Measurements from ENCODE around the gene ZNF423. TPM values are rescaled to one million over a fixed set of nuclear protein-coding genes. Genes with fewer than 3 reads are reported as not detected.

The ZNF423 gene
- total RNA-seq, 1 donor from 2014 or later: 0.21 TPM

- no peak for DNase-seq (ENCODE audit: low read depth)
Observed at GRCh38 chr16:49484451-49484849, 371.5 kb downstream of the ZNF423 start.

DNA sequence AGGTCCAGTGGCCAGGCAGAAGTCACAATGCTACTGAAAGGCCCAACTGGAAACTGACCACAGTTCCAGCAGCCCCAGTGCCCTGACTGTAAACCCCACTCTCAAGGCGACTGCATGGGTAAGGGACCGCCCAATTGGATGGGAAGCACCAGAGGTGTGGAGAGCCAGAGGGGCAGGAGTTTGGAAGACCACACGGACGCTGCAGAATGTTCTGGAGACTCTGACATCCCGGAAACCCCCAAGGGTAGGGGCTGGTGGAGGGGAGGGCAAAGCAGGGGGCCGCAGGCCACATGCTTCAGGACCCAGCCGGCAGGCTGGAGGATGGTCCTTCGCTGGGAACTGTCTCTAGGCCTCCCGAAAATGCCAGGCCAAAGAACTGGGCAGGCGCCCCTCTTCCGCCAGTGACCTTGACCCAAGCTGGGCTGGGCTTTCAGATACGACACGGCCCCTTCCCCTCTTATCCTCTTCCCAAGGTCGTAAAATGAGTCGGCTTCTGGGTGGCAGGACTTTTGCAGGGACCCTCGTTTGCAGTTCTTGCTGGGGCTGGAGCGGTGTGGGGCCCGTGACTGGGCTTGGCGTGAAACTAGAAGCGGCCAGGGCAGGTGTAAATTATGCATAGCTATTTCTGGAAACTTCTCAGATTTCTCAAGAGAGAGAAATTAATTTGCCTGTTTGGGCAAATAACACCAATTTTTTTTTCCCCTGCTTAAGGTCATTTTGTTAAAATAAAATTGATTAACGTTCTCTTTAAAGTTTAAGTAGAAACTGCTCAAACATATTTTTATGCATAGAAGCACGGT lies 372.1 kb downstream of the ZNF423 start:
- DNase-seq (ENCODE audit: low read depth): no peak

- no peak for DNase-seq (ENCODE audit: low read depth)
Observed at GRCh38 chr16:49483251-49483650, 372.7 kb downstream of the ZNF423 start.

GRCh38 chr16:49482690-49483089 lies 373.2 kb downstream of the ZNF423 start:
- no peak for DNase-seq (ENCODE audit: low read depth)

DNA sequence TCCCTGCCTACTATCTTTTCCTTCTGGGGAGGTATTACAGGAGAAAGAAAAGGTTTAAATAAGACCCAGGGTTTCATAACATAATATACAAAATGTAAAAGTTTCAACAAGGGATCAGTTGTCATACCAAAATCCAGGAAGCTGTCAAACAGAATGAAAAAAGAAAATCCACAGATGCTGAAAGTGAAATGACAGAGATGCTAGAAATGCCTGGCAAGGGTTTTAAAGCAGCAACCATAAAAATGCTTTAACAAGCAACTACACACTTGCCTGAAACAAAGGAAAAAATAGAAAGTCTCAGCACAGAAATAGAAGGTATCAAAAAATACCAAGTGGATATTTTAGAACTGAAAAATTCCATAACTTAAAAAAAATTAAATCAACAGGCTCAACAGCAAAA lies 377.3 kb downstream of the ZNF423 start:
- DNase-seq (ENCODE audit: low read depth): no peak

- no peak for DNase-seq (ENCODE audit: low read depth)
Observed at GRCh38 chr16:49478107-49478506, 377.8 kb downstream of the ZNF423 start.

DNA sequence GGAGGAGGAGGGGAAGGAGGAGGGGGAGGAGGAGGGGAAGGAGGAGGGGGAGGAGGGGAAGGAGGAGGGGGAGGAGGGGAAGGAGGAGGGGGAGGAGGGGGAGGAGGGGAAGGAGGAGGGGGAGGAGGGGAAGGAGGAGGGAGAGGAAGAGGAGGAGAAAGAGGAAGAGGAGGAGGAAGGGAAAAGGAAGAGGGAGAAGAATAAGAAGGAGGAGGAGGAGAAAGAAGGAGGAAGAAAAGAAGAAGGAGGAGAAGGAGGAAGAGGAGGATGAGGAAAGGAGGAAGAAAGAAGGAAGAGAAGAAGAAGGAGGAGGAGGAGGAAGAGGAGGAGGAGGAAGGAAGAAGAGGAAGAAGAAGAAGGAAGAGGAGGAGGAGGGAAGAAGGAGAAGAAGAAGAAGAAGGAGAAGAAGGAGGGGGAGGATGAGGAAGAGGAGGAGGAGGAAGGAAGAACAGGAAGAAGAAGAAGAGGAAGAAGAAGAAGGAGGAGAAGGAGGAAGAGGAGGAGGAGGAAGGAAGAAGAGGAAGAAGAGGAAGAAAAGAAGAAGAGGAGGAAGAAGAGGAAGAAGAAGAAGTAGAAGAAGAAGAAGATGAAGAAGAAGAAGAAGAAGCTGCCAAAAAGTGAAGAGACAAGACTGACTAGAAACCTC lies 378.5 kb downstream of the ZNF423 start:
- DNase-seq (ENCODE audit: low read depth): no peak

DNA sequence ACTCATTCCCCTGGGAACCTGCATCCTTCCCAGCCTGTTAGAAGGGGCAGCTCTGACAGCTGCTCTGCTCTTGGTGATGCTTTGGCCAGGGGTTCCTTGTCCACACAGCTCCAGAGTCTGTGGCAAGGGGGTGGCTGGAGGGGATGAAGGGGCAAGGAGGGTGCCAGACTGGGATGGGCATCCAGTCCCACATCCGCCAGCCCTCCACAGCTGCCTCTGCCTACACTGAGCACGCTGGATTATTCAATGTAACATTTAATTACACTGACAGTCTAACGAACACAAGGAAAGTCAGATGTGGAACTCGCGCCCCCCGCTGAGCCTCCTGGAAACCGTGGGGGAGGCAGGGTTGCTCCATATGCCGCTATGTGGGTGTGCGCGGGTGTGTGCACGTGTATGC lies 381.2 kb downstream of the ZNF423 start:
- DNase-seq (ENCODE audit: low read depth): no peak

DNA sequence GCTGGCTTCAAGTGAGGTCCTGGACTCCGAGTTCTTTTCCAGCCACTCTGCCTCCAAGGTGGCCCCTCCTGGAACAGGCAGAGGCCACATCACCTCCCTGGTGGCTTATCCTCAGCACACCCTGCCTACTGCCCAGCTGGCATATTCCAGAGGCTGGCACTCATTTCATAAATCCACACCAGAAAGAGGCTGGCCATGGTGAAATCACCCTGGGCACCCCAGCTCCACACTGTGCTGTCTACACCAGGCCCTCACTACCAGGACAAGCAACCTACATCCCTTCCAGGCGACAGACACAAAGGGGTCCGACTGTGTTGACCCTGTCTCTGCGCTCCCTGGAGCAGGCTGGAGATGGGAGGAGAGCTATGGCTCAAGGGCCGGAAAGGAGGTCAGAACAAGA lies 382.1 kb downstream of the ZNF423 start:
- no peak for DNase-seq (ENCODE audit: low read depth)

- no peak for DNase-seq (ENCODE audit: low read depth)
Observed at GRCh38 chr16:49473131-49473530, 382.8 kb downstream of the ZNF423 start.

- no peak for DNase-seq (ENCODE audit: low read depth)
Observed at GRCh38 chr16:49472598-49472997, 383.3 kb downstream of the ZNF423 start.

DNA sequence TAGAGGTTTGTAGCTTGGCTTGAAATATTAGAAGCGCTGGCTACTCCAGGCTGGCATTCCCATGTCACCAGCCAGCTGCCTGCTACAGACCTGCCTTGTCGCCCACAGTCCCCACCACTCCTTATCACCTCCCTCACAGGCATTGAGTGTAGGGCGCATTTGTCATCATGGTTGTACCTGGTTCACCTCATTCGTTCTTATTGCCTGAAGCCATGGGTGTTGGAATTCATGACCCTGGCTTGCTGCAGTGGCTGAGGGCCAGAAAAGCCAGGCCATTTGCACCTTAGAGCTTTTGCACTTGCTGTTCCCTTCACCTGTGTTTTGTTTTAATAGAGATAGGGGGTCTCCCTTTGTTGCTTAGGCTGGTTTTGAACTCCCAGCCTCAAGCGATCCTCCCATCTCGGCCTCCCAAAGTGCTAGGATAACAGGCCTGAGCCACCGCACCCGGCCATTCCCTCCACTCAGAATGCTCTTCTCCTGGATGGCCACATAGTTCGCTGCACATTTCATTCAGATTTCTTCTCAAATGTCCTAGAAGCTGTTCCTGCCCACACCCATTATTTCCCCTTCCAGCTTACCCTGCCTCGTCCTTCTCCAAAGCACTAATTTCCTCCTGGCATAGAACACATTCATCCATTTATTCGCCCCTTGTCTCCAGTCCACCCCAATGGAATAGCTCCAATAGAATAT lies 384.7 kb downstream of the ZNF423 start:
- no peak for DNase-seq (ENCODE audit: low read depth)

DNA sequence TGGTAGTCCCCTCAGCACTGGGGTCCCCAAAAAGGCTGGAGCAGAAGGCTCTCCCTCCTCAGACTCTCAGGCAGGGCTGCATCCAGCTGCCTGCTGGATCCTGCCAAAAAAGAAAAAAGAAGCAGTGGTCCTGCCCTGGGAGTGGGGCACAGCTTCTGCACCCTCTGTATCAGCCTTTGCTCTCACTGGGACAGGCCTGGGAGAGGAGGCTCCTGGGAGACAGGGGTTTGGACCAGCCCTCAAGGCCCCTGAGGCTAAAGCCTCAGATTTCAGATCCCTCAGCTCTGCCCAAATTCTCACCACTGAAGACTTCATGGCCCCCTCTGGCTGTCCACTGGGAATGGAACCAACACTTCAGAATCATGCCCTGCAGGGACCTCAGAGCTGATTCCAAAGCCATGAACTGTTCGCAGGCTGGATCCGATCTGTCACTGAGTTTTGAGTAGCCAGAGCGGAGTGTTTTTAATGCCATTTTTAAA lies 385.4 kb downstream of the ZNF423 start:
- no peak for DNase-seq (ENCODE audit: low read depth)

DNA sequence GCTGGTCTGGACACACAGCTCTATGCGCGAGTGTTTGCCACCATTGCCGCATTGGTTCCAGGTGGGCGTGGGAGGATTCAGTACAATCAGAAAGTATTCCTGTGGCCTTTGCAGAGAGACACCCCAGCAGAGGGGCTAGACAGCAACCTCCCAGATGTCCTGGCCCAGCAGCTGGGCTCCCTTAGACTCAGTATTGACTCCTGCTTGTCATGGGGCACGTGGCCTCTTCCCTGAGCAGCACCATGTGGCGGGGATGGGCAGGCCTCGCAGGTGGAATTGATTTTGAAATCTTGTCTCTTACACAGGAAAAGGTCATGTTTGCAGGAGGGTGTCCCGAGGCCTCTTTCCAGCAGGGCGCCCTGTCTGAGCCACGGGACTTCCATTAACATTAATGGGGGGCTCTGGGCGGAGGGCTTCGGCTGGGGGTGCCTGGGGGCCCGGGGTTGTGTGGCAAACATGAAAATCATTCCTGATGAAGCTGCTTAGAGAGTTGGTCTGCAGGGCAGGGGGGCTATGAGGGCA lies 385.9 kb downstream of the ZNF423 start:
- no peak for DNase-seq (ENCODE audit: low read depth)

DNA sequence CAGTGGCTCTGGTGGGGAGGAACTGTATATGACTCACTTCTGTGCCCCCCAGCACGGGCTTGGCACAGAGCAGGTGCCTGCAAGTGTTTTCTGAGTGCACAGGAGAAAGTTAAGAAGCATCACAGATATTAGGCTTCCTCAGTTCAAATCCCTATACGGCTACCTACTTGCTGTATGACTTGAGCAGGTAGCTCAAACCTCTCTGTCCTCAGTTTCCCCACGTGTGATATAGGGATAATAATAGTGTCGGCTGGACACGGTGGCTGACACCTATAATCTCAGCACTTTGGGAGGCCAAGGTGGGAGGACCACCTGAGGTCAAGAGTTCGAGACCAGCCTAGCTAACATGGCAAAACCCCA lies 386.6 kb downstream of the ZNF423 start:
- no peak for DNase-seq (ENCODE audit: low read depth)

GRCh38 chr16:49468611-49469310 lies 387.2 kb downstream of the ZNF423 start:
- no peak for DNase-seq (ENCODE audit: low read depth)

DNA sequence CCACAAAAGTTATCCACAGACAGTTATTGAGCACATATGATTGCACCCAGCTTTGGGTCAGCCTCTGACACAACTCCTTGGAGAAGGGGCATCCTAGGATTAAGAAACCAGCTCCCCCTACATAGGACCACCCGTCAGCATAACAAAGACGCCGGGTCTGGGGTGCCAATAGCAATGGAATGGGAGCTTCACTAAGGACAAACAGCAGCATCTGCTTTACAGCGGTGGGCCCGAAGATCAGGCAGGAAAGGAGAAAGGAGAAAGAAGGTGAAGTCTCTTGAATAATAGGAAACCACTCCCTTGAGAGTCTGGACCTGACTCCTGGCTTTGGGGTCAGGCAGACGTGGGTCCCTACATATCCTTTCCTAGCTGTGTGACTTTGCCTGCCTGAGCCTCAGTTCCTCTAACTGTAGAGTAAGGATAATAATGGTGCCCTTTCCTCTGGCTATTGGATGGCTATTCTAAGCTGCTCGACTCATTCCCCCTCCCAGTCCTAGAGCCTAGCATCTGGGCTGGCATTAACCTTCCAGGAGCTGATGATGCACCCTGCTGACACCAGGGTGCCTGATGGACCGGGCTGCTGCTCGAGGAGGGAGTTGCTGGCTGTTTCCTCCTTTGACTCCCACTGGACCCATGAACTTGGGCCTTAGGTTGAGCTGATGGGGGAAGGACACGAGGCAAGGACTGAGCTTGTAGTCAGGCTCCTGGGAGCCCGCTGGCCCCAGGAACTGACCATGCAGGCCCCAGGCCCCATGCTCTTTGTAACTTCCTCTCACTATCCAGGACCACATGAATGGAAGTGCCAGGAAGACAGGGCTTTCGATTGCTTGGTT lies 388.2 kb downstream of the ZNF423 start:
- no peak for DNase-seq (ENCODE audit: low read depth)

- no peak for DNase-seq (ENCODE audit: low read depth)
Observed at GRCh38 chr16:49466881-49467280, 389.0 kb downstream of the ZNF423 start.

GRCh38 chr16:49466529-49466831 lies 389.4 kb downstream of the ZNF423 start:
- DNase-seq (ENCODE audit: low read depth): no peak

GRCh38 chr16:49465661-49466528 lies 390.0 kb downstream of the ZNF423 start:
- DNase-seq (ENCODE audit: low read depth): no peak

Data from myocyte (in vitro differentiated cells).